HG03439 (cell line): ENCODE results near the gene GRAMD1A.
"Not testable (repeated sequence)": the region's sequence is repeated elsewhere in the genome, so short reads cannot be mapped to it uniquely, and the experiment has no call there.

Source experiments
- ATAC-seq: cut with Tn5 transposase; IDR thresholded peaks from one replicate; pipeline ENCODE4 v1.9.1; 2021; ENCODE audit warnings: mild to moderate bottlenecking, moderate library complexity; ENCODE audit not compliant: unreplicated experiment

GRAMD1A gene

GRCh38 chr19:35034005-35034502, 33.9 kb downstream of the GRAMD1A start:
- ATAC-seq: no peak

GRCh38 chr19:35034588-35035382, 34.7 kb downstream of the GRAMD1A start:
- no peak for ATAC-seq

GRCh38 chr19:35037716-35038622, 37.8 kb downstream of the GRAMD1A start:
- no peak for ATAC-seq

GRCh38 chr19:35038623-35039512, 38.7 kb downstream of the GRAMD1A start:
- no peak for ATAC-seq

GRCh38 chr19:35039881-35040825, 40.0 kb downstream of the GRAMD1A start:
- no peak for ATAC-seq

- no peak for ATAC-seq
Observed at GRCh38 chr19:35040826-35041547, 40.9 kb downstream of the GRAMD1A start.

- no peak for ATAC-seq
Observed at GRCh38 chr19:35041548-35042055, 41.5 kb downstream of the GRAMD1A start, which contains the start of gene HPN. Gene HPN (plus strand): TSS chr19:35041721. CDS start chr19:35042507, 786 bp downstream.

- ATAC-seq: no peak
Observed at GRCh38 chr19:35042056-35042730, 42.1 kb downstream of the GRAMD1A start.

GRCh38 chr19:35042954-35043604, 43.0 kb downstream of the GRAMD1A start:
- no peak for ATAC-seq

- no peak for ATAC-seq
Observed at GRCh38 chr19:35043906-35044305, 43.8 kb downstream of the GRAMD1A start.

- no peak for ATAC-seq
Observed at GRCh38 chr19:35044317-35045117, 44.4 kb downstream of the GRAMD1A start.

GRCh38 chr19:35045667-35046300, 45.7 kb downstream of the GRAMD1A start:
- no peak for ATAC-seq

- ATAC-seq: no peak
Observed at GRCh38 chr19:35046461-35046860, 46.3 kb downstream of the GRAMD1A start.

GRCh38 chr19:35048911-35049411, 48.8 kb downstream of the GRAMD1A start:
- no peak for ATAC-seq

- ATAC-seq: no peak
Observed at GRCh38 chr19:35049456-35049855, 49.3 kb downstream of the GRAMD1A start.

GRCh38 chr19:35050662-35051061, 50.5 kb downstream of the GRAMD1A start:
- ATAC-seq: not testable (repeated sequence)
